Breast epithelium (tissue), 3 donors: ENCODE results near the gene NCKAP5.

Source experiments
- POLR2A ChIP-seq: fragments of 450-650 bp; IDR thresholded peaks from one replicate; pipeline ENCODE4 v1.6.1; 2016; ENCODE audit warnings: antibody characterized with exemption, mild to moderate bottlenecking, moderate library complexity
- POLR2AphosphoS5 ChIP-seq, 3 donors: sonication (generic); formaldehyde crosslinking; IDR thresholded peaks; one replicate each; pipeline ENCODE4 v1.6.1; 2017; ENCODE audit warnings: antibody characterized with exemption in 3 of 3
- TF ChIP-seq, protein P1 (sequence below), 3 donors: fragments of 450-650 bp; IDR thresholded peaks; one replicate each; pipeline ENCODE4 v1.5.1; 2016 to 2017; ENCODE audit warnings: antibody characterized with exemption in 3 of 3, mild to moderate bottlenecking in 3 of 3, moderate library complexity in 3 of 3

DNA sequence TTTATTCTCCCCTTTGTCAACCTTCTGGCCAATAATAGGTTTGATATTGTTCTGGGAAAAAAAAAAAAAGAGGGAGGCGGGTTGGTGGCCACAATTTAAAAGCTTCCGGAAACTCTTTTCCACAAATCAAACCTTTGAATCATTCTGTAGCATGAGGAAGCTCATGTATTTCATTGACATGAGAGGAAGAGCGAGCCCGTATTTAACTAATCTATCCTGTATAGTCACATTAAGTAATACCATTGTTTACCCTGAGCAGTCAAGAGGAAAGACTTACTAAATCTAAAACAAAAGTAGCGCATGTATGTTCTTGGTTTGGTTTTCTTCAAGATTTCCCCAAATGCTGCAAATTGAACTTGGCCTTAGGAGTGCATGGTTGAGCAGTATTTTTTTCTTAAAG is 120.1 kb downstream of the NCKAP5 start:
- TF ChIP-seq, protein P1, sequence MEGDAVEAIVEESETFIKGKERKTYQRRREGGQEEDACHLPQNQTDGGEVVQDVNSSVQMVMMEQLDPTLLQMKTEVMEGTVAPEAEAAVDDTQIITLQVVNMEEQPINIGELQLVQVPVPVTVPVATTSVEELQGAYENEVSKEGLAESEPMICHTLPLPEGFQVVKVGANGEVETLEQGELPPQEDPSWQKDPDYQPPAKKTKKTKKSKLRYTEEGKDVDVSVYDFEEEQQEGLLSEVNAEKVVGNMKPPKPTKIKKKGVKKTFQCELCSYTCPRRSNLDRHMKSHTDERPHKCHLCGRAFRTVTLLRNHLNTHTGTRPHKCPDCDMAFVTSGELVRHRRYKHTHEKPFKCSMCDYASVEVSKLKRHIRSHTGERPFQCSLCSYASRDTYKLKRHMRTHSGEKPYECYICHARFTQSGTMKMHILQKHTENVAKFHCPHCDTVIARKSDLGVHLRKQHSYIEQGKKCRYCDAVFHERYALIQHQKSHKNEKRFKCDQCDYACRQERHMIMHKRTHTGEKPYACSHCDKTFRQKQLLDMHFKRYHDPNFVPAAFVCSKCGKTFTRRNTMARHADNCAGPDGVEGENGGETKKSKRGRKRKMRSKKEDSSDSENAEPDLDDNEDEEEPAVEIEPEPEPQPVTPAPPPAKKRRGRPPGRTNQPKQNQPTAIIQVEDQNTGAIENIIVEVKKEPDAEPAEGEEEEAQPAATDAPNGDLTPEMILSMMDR (IDR thresholded peaks at IDR 0.05): no peak
- no peak for TF ChIP-seq POLR2AphosphoS5 (IDR thresholded peaks at IDR 0.05)
- TF ChIP-seq POLR2A: no peak
